Effector memory CD4-positive, alpha-beta T cell (primary cell): ENCODE data around the gene P2RY14.

Experiments used
- DNase-seq, 3 donors: peaks; one replicate each; pipeline ENCODE4 v3.0.0-alpha.2; 2020
- H3K27ac ChIP-seq: 2 replicates; pipeline ENCODE4 v1.7.0; 2013; ENCODE audit warnings: mild to moderate bottlenecking, low read length, moderate library complexity; ENCODE audit not compliant: insufficient read depth, poor library complexity, severe bottlenecking
- H3K27me3 ChIP-seq: replicated peaks from 2 replicates; pipeline ENCODE4 v1.7.0; 2013; ENCODE audit warnings: mild to moderate bottlenecking, low read length; ENCODE audit not compliant: insufficient read depth, control insufficient read depth, poor library complexity, severe bottlenecking
- H3K36me3 ChIP-seq: 2 replicates; pipeline ENCODE4 v1.7.0; 2013; ENCODE audit warnings: mild to moderate bottlenecking, low read length, moderate library complexity; ENCODE audit not compliant: control insufficient read depth, insufficient read depth
- H3K4me1 ChIP-seq: 2 replicates; pipeline ENCODE4 v1.7.0; 2013; ENCODE audit warnings: low read length, mild to moderate bottlenecking; ENCODE audit not compliant: control insufficient read depth, insufficient read depth, poor library complexity, severe bottlenecking
- H3K4me3 ChIP-seq: 2 replicates; pipeline ENCODE4 v1.7.0; 2013; ENCODE audit warnings: low read length, low read depth, mild to moderate bottlenecking; ENCODE audit not compliant: insufficient read depth, poor library complexity, severe bottlenecking
- H3K9me3 ChIP-seq: 2 replicates; pipeline ENCODE4 v1.7.0; 2013; ENCODE audit warnings: mild to moderate bottlenecking, low read length, moderate library complexity; ENCODE audit not compliant: control insufficient read depth

Gene P2RY14

GRCh38 chr3:151303751-151304150, 25.4 kb upstream of the P2RY14 start:
- no peak for DNase-seq
- H3K4me3 ChIP-seq = no peak overlapping the region
- no peaks in the 10 kb centered on the region for H3K4me1 ChIP-seq
- H3K36me3 ChIP-seq = no peaks in the 10 kb centered on the region
- H3K9me3 ChIP-seq = no peaks in the 10 kb centered on the region
- no peak overlapping the region for H3K27ac ChIP-seq
- H3K27me3 ChIP-seq = no peaks in the 10 kb centered on the region

DNA sequence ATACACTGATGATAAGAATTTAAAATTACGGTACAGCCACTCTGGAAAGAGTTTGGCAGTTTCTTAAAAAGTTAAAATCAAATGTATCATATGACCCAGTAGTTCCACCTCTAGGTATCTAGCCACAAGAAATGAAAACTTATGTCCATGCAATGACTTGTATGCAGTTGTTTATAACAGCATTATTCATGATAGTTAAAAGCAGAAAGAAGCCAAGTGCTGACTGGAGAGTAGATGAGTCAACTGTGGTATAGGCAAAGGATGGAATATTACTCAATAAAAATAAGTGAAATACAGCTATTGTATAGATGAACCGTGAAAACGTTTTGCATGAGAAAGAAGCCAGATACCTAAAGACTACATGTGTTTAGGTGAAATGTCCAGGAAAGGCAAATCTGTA, 23.4 kb upstream of the P2RY14 start:
- Histone ChIP-seq H3K9me3 (no peaks in the 10 kb centered on the region), H3K36me3 (no peaks in the 10 kb centered on the region), H3K27ac (no peak overlapping the region), H3K27me3 (no peaks in the 10 kb centered on the region), H3K4me3 (no peak overlapping the region), H3K4me1 (no peaks in the 10 kb centered on the region)
- DNase-seq = no peak

- H3K36me3 ChIP-seq = no peaks in the 10 kb centered on the region
- no peak overlapping the region for H3K4me3 ChIP-seq
- no peaks in the 10 kb centered on the region for H3K9me3 ChIP-seq
- no peak for DNase-seq
- no peaks in the 10 kb centered on the region for H3K4me1 ChIP-seq
- no peak overlapping the region for H3K27ac ChIP-seq
- no peaks in the 10 kb centered on the region for H3K27me3 ChIP-seq
Observed at GRCh38 chr3:151300539-151300938, 22.2 kb upstream of the P2RY14 start.

DNA sequence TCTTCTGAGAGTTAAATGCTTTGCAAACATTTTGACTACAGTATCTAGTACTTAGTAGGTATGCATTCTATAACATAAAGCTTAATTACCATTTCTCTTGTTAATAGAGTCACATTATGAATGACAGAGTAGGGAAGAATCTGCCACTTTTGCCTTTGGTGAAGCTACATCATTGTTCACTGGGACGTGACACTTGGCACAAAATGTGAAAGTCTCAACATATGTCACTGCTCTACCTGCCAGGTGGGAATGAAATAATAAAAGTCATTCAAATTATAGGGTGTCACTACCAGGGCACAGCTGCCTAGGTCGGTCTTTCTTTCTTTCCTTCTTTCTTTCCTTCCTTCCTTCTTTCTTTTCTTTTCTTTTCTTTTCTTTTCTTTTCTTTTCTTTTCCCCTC, 20.7 kb upstream of the P2RY14 start:
- no peaks in the 10 kb centered on the region for H3K4me1 ChIP-seq
- H3K27me3 ChIP-seq = no peaks in the 10 kb centered on the region
- H3K9me3 ChIP-seq = no peaks in the 10 kb centered on the region
- no peak overlapping the region for H3K4me3 ChIP-seq
- DNase-seq = no peak
- no peak overlapping the region for H3K27ac ChIP-seq
- H3K36me3 ChIP-seq = no peaks in the 10 kb centered on the region

- no peaks in the 10 kb centered on the region for H3K36me3 ChIP-seq
- H3K4me1 ChIP-seq = no peaks in the 10 kb centered on the region
- H3K4me3 ChIP-seq = no peak overlapping the region
- no peaks in the 10 kb centered on the region for H3K9me3 ChIP-seq
- no peak overlapping the region for H3K27ac ChIP-seq
- H3K27me3 ChIP-seq = no peaks in the 10 kb centered on the region
- DNase-seq = no peak
Observed at GRCh38 chr3:151297429-151297828, 19.1 kb upstream of the P2RY14 start.

DNA sequence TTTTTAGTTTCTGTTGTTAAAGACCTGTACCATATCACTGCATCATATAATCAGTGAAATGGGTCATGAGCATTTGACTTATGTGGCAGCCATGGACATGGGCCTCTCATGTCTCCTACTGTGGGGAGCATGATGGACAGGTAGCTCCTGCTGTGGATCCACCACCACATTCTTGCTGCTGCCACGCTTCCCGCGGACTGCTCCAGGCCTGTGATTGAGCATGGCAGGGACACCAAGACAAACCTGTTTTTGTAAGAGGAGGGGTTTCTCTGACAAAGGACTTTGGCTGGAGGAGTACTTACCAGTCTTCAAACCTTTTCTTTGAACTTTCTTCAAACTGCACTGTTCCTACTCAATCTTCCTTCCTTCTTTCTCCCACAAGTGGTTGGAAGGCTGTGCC, 17.9 kb upstream of the P2RY14 start:
- no peaks in the 10 kb centered on the region for H3K9me3 ChIP-seq

DNA sequence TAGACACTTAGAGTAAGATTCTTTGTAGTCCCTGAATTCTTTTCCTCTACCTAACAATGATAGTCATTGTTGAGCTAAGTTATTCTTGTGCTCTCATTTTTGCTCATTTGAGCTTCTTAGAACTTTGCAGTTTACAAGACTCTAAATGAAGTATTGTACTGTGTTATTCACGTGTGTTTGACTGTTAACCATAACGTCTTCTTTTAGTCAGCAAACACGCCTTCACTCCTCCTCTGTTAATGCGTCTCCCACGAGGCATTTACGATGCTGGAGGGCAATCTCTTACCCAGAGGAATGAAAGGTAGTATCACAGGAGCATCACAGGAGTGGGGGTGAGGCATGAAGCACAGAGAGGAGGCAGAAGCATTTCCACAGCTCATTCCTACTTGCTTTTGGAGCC, 14.8 kb upstream of the P2RY14 start:
- no peak for DNase-seq
- Histone ChIP-seq H3K4me1 (no peaks in the 10 kb centered on the region), H3K4me3 (no peak overlapping the region), H3K27ac (no peak overlapping the region), H3K27me3 (no peaks in the 10 kb centered on the region), H3K36me3 (no peaks in the 10 kb centered on the region), H3K9me3 (no peaks in the 10 kb centered on the region)

More for the DNA sequence above, 17.9 kb upstream of the P2RY14 start:
- no peaks in the 10 kb centered on the region for H3K27me3 ChIP-seq
- H3K4me3 ChIP-seq = no peak overlapping the region
- no peaks in the 10 kb centered on the region for H3K36me3 ChIP-seq
- H3K27ac ChIP-seq = no peak overlapping the region
- H3K4me1 ChIP-seq = no peaks in the 10 kb centered on the region
- DNase-seq = no peak

DNA sequence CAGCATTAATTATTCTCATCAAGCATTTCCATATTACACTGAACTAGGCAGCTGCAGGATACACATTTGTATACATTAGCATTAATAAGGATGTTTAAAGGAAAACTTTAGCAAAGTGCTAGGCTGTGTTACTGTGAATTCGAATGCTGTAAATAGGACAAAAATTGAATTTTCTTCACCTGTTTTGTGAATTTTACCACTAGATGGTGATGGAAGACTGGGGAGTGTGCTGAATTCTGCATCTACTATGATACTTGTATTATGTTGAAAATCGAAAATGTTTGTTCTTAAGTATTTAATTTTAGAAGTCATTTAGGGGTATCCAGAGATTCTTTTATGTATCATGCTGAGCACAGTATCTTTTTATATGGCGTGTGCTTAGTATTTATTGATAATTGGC, 12.3 kb upstream of the P2RY14 start:
- Histone ChIP-seq H3K27me3 (no peaks in the 10 kb centered on the region), H3K36me3 (no peaks in the 10 kb centered on the region), H3K4me1 (no peaks in the 10 kb centered on the region), H3K9me3 (no peaks in the 10 kb centered on the region), H3K27ac (no peak overlapping the region), H3K4me3 (no peak overlapping the region)
- DNase-seq = no peak

DNA sequence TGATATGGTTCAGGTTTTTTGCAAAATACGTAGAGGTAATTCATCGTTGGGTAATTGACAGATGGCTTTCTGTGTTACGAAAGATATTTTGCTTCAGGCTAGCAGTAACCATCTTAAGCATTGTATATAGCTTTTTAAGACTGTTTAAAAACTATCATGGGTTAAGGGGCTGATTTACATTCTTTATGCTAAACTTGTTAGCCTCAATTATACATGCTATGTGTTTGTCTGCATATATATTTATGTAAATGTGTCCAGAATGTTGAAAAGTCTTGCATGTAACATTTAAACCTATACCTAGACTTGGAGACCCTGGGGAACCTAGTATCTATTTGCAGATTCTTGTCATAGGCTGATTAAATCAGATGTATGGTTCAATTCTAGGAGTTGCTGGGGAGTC, 11.1 kb upstream of the P2RY14 start:
- no peaks in the 10 kb centered on the region for H3K9me3 ChIP-seq
- H3K4me1 ChIP-seq = no peaks in the 10 kb centered on the region
- no peak overlapping the region for H3K4me3 ChIP-seq
- no peak for DNase-seq
- no peak overlapping the region for H3K27ac ChIP-seq
- no peaks in the 10 kb centered on the region for H3K36me3 ChIP-seq
- no peaks in the 10 kb centered on the region for H3K27me3 ChIP-seq

DNA sequence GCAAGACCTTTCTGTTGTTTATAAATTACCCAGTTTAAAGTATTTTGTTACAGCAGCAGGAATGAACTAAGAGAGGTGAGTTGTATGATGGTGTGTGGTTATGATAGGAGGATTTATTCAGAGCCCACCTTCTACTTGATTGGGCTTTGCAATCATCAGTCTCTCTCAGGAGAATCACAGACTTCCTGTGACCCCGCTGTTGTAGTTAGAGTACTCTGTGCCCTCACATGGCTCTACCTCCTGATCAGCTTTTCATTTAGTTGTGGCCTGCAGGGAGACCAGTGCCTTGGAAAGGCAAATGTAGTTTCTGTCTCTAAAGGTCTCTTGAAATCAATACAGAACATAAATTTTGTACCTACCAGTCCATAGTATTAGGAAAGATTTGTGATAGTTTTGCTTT, 7.6 kb upstream of the P2RY14 start:
- no peaks in the 10 kb centered on the region for H3K27me3 ChIP-seq
- no peak overlapping the region for H3K27ac ChIP-seq
- no peaks in the 10 kb centered on the region for H3K4me1 ChIP-seq
- no peaks in the 10 kb centered on the region for H3K36me3 ChIP-seq
- DNase-seq = no peak
- no peaks in the 10 kb centered on the region for H3K9me3 ChIP-seq
- H3K4me3 ChIP-seq = no peak overlapping the region

DNA sequence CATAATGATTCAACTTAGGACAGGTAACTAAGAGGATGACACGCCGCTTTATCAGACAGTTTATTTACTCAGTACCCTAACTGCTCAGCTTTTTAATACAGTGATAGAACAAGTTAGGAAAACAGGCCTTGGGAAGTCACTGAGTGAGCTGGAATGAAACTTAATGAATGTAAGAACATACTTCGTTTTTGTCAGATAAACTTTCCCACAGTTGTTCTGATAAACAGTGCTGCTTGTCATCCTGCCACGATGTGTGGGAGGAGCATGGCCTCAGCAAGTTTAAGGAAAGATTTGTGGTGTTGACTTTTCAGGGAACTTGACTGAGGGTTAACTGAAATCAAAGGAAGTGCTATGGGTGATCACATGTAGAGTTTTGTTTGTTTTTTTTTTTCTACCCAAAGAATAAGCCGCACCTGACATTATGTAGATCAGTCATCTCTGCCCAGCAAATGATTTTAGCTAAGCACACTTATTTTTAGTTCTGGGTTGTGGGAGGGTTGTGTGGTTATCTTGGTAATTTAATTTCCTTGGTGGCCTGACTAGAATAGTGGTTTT, 5.6 kb upstream of the P2RY14 start:
- Histone ChIP-seq H3K27me3 (no peaks in the 10 kb centered on the region), H3K36me3 (no peaks in the 10 kb centered on the region), H3K4me3 (no peak overlapping the region), H3K4me1 (no peaks in the 10 kb centered on the region), H3K27ac (no peak overlapping the region), H3K9me3 (no peaks in the 10 kb centered on the region)
- DNase-seq = no peak
